Anterior cingulate cortex (tissue), 58 donors: ENCODE data around the gene SLC13A5.

Experiments used
- DNase-seq, 58 donors: peaks; one replicate each; lab custom pipeline; 2025; lab: John Stamatoyannopoulos, UW

The SLC13A5 gene

DNA sequence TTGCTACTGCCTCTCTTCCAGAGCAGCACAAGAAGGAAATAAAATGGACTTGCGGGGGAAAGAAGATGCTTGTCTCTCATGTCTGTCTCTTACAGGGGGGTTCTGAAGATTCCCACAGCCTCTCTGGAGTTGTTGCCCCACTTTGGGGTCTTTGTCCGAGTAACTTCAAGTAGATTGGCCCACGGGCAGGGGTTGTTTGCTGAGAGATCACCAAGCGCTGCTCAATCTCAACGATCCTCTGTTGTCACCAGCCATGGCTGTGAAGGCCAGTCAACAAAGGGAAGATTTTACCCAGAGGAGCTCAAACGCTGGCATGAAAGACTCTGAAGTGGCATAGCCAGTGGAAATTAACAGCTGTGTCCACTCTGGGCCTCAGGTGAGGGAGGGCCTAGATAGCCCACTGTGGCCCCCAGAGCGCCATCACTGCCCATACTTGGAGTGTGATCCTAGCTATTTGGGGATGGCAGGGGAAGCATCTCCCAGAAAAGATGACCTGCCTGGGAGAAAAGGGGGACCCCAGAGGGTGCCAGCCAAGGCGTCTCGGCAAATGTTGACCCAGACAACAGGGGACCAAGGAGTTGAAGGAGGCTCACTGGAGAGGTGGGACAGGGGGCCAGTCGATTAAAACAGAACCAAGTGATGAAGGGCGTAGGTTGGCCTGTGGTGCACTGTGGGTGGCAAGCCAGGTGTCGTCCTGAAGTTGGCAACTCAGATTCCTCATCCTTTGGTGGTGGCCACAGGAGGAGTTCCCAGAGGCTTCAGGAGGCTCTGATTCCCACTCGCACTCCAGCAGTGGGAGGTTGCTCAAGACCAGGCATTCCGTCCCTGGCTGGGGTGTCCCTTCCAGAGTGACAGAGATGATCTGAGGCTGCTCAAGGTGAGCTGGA lies 28.0 kb downstream of the SLC13A5 start:
- no peak for DNase-seq

GRCh38 chr17:6684460-6684783 lies 28.7 kb downstream of the SLC13A5 start:
- no peak for DNase-seq

- DNase-seq = no peak
Observed at GRCh38 chr17:6683730-6684459, 29.3 kb downstream of the SLC13A5 start.

DNA sequence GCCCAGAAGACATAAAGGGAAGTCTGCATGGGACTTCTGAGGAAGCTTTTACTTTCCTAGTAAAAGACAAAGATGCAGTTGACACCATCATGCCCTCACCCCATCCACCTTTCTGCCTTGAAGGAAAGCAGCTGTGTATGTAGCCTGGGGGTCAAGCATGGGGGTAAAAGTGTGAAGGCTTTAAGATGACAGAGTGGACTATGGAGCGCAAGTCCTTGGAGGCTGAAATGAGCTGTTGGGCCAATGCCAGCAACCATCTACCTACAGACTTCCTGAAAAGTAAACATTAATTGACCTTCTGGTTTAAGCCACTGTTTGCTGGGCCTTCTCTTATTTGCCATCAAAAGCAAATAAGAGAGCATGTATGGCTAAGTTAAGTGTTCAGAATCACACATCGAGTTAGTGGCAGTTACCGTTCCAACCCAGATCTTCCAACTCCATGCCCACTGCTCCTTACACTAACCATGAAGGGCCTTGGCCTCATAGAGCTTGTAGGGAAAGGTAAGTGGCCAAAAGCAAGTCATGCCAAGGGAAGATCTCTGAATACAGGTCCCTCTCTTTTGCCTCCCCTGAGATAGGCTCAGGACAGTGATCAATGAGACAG lies 30.0 kb downstream of the SLC13A5 start:
- DNase-seq = no peak

DNA sequence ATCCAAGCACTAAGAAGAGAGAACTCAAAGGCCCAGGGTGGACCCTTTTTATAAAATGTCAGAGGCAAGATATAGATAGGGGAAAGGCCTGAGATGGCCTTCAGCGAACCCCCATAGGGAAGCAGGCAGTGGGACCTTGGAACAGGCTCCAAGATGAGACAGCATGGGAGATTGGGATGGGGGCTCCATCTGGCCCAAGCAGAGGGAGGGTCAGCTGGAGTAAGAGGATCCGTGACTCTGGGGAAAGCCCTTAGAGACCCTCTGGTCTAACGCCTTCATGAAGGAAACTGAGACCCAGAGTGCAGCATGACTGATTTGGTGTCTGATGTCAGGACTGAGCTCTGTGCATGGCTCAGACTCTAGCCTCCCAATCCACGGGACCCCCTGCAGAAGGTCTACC lies 30.8 kb downstream of the SLC13A5 start:
- no peak for DNase-seq

DNA sequence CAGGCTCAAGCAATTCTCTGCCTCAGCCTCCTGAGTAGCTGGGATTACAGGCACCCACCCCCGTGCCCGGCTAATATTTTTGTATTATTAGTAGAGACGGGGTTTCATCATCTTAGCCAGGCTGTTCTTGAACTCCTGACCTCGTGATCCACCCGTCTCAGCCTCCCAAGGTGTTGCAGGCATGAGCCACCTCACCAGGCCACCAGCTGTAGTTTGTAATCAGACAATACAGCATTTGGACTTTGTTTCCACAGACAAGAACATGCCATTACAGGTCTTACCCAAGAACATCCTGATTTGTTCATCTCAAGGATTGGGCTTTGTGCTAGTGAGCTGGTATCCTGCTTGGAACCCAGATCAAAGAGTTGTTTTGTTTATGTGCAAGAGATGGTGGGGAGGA lies 31.5 kb downstream of the SLC13A5 start:
- no peak for DNase-seq

GRCh38 chr17:6681176-6681575 lies 32.0 kb downstream of the SLC13A5 start:
- no peak for DNase-seq

- DNase-seq = no peak
Observed at GRCh38 chr17:6679241-6679640, 33.9 kb downstream of the SLC13A5 start.

DNA sequence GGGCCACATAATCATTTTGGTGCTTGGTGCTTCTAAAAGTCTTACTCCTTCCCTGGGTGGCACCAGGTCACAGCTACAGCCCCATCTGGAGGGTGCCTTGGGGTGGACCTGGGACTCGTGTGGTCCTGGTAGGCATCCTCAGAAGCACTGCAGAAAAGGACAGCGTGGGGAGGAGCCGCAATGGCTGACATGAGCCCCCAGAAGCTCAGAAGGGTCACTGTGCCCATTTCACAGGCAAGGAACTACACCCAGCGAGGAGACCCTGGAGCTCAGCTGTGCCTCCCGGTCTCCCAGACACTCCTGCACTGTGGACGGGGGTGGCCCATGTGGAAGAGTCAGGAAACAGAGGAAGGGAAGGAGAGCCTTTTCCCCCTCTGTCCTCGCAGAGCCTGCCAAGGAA lies 35.2 kb downstream of the SLC13A5 start:
- no peak for DNase-seq

DNA sequence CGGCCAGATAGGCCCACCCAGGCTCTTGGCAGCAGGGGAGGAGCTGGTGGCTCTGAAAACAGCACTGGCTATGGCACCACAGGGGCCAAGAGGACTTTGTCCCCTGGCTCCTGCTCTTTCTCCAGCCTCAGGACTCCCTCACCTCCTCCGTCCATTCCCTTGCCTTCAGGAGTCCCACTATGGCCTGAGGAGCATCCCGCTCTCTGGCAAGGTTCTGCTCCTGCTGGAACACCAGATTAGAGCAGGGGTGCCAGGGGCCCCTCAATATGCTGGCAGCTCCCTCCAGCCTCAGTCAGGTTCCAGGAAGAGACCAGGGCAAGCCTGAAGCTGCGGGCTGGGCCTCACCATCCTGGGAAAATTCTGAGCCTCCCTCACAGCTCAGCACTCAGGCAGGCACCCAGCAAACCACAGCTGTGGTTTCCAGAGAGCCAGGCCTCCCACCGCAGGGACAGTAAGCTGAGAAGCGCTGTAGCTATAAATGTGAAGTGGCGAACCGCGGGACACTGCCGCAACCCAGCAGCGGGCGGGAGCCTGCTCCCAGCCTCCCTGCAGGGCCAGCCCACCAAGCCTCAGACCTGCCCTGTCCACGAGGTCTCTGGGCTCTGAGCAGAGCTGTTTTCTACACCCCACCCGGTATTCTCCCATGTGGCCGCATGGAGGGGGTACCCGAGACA lies 35.9 kb downstream of the SLC13A5 start:
- DNase-seq = no peak

- DNase-seq = no peak
Observed at GRCh38 chr17:6676802-6677157, 36.4 kb downstream of the SLC13A5 start.

- no peak for DNase-seq
Observed at GRCh38 chr17:6675201-6675825, 37.9 kb downstream of the SLC13A5 start.

- no peak for DNase-seq
Observed at GRCh38 chr17:6674586-6674985, 38.6 kb downstream of the SLC13A5 start.

GRCh38 chr17:6671431-6671830 lies 41.7 kb downstream of the SLC13A5 start:
- DNase-seq = no peak

GRCh38 chr17:6670999-6671398 lies 42.2 kb downstream of the SLC13A5 start:
- no peak for DNase-seq

- DNase-seq = no peak
Observed at GRCh38 chr17:6670571-6670970, 42.6 kb downstream of the SLC13A5 start.

DNA sequence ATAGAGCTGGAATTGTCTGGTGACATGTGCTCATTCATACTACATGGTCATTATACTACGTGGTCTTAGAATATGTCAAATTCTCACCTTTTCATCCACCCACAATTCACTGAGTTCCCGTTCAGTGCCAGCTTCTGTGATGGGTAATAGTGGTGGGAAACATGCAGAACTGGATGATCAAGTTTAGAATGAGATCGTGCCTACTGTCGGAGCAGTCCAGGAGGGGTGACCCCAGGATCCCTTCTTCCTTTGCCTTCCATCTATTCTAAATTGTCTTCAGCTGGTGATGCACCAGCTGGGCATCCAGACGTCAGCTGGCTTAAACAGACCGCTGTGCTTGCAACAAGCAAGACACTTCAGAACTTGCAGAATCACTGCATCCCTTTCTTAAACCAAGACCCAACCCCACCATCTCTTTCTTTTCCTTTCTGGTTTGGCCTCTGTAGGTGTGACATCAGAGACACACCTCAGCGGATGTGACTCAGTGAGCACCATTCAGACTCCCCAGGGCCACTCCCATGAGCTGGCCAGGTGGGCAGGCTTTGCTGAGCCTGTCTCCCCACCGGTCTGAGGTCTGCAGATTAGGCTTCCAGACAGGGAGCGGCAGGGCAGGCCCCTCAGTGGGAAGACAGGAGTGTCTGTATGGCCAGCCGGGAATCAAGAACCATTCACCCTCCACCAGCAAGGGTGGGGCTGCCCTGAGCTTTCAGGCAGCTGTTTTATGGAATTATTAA lies 43.5 kb downstream of the SLC13A5 start:
- DNase-seq = no peak

DNA sequence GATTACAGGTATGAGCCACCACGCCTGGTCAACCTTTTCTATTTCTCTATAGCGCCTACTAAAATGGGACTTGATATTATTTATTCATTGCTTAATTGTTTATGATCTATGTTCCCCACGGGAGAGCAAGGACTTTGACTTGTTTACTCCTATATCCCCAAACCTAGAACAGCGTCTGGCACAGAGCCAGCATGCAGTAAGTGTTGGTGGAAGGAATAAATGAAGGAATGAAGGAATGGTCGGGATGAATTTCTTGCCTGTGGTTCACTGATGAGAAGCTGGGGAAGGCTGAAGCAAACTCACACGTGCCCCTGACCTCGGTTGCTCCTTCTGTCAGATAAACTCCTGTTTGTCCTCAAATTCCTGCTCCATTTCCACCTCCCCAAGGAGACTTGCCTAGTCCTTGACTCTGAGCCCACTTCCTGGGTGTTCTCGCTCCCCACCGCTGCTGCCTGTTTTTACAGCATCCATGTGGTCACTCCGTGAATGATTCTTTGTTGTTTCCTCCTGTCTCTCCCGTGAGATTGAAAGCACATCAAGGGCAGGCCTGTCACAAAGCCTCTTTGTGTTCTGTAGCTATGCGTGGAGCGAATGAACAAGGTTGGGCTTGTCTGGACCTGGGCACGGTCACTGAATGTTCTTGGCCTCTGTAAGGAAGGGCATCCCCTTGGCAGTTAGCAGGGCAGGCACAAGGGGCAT lies 44.3 kb downstream of the SLC13A5 start:
- no peak for DNase-seq

GRCh38 chr17:6668219-6668618 lies 45.0 kb downstream of the SLC13A5 start:
- no peak for DNase-seq
